22Rv1 (cell line): ENCODE results near the gene MRPL12.
"Not testable (repeated sequence)": the region's sequence is repeated elsewhere in the genome, so short reads cannot be mapped to it uniquely, and the experiment has no call there.

Experiments
- H3K27ac ChIP-seq: fragments of 450-650 bp; 2 replicates; pipeline ENCODE4 v1.5.1; 2017
- CTCF ChIP-seq: fragments of 450-650 bp; IDR thresholded peaks from 2 replicates; pipeline ENCODE4 v1.5.1; 2017; ENCODE audit warnings: mild to moderate bottlenecking
- ZFX ChIP-seq: fragments of 450-650 bp; IDR thresholded peaks from 2 replicates; pipeline ENCODE4 v1.6.1; 2017; ENCODE audit warnings: antibody characterized with exemption, borderline replicate concordance

The MRPL12 gene

GRCh38 chr17:81733507-81734404 is 30.6 kb downstream of the MRPL12 start:
- TF ChIP-seq ZFX (no peak), CTCF (peak; percentile 95)
- no peak overlapping the region for H3K27ac ChIP-seq

- H3K27ac ChIP-seq, result no peak overlapping the region
- no peak for TF ChIP-seq ZFX
- no peak for TF ChIP-seq CTCF
Measured at GRCh38 chr17:81734405-81735263, 31.5 kb downstream of the MRPL12 start.

- peak overlapping the region; percentile 53 for H3K27ac ChIP-seq
- TF ChIP-seq ZFX (no peak), CTCF (no peak)
Measured at GRCh38 chr17:81735264-81736102, 32.3 kb downstream of the MRPL12 start.

- no peak for TF ChIP-seq CTCF
- no peak for TF ChIP-seq ZFX
Measured at GRCh38 chr17:81737947-81738800, 35.0 kb downstream of the MRPL12 start.

GRCh38 chr17:81738801-81739393 is 35.7 kb downstream of the MRPL12 start:
- TF ChIP-seq ZFX (no peak), CTCF (no peak)
- no peak overlapping the region for H3K27ac ChIP-seq

More at GRCh38 chr17:81737947-81738800, 35.0 kb downstream of the MRPL12 start:
- no peak overlapping the region for H3K27ac ChIP-seq

GRCh38 chr17:81739593-81739992 is 36.4 kb downstream of the MRPL12 start:
- not testable (repeated sequence) for H3K27ac ChIP-seq
